Stimulated activated naive CD4-positive, alpha-beta T cell (primary cell): ENCODE data around the gene DDAH2.
A peak's percentile ranks its signal among the peaks of the same experiment; 100 is the strongest.

Experiments used
- DNase-seq, 6 experiments: peaks; one replicate each; lab custom pipeline; 2025; lab: John Stamatoyannopoulos, UW

The DDAH2 gene, protein sequence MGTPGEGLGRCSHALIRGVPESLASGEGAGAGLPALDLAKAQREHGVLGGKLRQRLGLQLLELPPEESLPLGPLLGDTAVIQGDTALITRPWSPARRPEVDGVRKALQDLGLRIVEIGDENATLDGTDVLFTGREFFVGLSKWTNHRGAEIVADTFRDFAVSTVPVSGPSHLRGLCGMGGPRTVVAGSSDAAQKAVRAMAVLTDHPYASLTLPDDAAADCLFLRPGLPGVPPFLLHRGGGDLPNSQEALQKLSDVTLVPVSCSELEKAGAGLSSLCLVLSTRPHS

DNA sequence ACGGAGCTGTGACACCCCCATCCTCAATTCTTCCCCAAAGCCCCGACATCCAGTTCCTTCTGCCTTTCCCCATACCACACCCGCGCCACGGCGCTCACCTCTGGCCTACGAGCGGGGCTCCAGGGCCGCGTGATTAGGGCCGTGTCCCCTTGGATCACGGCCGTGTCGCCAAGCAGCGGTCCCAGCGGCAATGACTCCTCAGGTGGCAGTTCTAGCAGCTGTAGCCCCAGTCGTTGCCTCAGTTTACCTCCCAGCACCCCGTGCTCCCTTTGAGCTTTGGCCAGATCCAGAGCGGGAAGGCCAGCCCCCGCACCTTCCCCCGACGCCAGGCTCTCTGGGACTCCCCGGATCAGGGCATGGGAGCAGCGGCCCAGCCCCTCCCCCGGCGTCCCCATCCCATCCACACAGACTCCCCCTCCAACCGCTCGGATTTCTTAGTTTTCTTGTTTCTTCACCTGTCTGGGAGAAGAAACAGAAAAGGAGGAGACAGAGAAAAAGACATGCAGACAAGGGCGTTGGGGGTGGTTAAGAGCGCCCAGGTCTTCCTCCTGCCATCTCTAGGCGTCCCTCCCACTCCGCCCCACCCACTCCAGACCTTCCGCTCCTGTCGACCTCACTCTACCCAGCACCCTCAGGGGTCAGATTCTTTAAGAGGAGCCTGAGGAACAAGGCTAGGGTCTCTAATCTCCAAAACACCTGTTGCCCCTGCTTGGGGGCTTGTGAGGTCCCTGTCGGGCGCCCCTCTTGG is at the start of gene DDAH2:
Gene DDAH2 (minus strand): TSS at position 533 of the 748 bp plus-strand sequence. CDS start 138 bp downstream, at position 395.
- no peak for DNase-seq

DNA sequence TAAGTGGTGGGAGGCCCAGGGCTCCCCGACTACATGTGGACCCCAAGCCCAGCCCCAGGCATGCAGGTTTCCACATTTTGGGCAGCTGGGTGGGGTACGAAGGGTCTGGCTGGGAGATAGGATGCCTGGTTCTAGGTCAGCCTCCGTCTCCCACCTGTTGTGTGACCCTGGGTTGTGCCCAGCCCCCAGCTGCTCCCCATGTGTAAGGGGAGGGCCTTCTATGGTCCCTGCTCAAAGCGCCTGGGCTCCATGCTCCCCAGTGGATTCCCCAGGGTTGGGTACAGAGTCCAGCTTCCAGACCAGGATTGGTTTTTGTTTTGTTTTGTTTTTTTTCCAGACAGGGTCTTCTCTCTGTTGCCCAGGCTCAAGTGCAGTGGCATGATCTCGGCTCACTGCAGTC is 49.1 kb upstream of the DDAH2 start:
- DNase-seq, result no peak

DNA sequence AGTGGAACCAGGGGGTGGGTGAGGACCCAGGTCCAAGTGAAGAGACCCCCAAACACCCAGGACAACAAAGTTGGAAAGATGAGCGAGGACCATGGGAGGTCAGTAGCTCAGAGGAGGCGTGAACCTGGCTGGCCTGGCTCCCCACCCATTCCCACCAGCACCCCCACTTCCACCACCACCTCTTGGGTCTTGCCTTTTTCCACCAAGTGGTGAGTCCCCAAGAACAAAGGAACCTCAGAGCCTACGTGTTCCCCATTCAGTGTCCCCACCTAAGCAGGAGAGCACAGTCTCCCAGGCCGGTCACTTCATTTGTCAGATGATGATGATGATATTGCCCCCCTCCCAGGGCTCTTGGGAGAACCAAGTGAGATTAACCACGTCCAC is 48.6 kb upstream of the DDAH2 start:
- DNase-seq, result no peak

DNA sequence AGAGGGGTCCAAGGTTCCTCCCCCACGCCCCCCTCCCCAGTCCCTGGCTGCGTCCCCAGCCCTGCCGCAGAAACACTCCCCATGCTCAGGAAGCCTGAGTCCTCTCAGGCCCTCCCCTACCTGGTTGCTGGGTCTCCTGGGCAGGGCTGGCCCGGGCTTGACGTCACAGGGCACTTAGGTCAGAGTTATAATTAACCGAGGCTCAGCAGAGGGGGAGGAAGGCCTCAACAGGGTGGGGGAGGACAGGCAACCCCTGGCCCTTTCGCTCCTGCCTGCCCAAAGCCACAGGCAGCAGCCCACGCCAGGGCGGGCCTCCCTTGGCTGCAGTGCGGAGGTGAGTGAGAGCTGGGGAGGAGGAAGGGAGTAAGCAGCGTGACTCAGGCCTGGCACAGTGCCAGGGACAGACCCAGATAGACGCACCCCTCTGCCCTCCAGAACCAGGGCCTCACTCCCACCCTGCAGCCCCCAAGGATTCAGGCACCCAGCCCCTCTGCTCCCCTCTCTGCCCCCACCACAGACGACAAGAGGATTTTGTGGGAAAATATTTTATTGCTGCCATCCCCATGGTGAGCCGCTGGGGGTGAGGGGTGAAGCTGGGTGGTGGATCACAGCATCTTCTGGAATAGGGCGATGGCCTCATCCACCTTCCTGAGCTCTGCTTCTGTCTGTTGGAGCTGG is 48.0 kb upstream of the DDAH2 start, which contains the start of gene VWA7:
Gene VWA7 (minus strand): TSS at position 340 of the 678 bp plus-strand sequence. CDS start 549 bp downstream, outside the sequence.
- peak in 5 of 6 experiments; percentile 13 to 41 (median 19) for DNase-seq

DNA sequence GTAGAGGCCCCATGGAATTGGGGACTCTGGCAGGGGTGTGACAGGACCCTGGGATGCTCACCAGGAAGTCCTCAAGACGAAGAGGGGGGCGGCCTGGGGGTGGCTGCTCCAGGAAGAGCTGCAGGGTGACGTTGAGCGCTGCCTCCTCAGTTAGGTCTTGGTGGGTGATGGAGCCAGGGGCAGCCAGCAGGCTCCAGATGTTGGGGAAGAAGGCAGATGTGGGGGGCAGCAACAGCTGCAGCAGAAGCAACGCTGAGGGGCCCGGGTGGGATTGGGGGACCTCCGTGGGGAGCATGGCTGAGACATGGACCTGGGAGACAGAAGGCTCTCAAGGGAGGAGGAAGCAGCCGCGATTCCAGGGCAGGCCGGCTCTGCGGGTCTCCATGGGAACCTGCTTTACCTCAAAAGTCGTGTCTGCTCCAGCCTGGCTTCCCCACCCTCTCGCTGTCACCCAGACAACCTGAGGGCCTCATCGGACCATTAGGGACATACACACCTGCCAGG is 47.4 kb upstream of the DDAH2 start:
- no peak for DNase-seq

DNA sequence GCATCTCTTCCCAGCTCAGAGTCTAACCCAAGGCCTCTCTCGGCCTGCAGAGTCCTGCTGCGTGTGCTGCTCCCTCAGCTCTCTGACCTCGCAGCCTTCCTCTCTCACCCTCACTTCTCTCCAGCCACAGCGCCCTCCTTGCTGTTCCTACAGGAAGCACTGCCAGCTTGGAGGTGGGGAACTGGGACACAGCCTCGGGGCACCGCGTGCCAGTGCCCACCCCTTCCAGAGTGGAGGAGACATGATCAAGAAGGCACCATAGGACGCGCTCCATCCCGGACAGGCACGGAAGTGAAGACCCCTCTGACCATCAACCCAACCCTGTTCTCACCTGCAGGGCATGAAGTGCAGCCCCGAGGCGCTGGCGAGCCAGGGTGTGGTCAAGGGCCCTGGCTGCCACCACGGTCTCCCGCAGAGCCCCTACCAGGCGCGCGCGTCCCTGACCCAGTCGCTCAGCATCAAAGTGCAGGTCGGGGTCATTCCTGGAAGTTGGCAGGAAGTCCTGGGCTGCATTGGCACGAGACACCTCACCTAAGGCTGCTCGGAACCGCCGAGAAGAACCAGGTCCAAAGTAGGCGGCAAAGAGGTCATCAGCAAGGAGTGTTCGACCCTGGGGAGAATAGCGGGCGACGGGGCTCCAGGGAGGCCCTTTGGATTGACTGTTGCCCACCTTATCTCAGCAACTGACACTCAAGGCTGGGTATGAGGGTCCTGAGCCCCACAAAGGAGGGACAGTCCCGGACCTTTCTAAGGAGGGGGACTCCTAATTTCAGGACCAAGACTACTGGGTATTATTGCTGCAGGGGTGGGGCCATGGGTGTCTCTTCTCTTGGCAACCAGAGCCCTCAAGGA is 46.8 kb upstream of the DDAH2 start:
- DNase-seq, result no peak

DNA sequence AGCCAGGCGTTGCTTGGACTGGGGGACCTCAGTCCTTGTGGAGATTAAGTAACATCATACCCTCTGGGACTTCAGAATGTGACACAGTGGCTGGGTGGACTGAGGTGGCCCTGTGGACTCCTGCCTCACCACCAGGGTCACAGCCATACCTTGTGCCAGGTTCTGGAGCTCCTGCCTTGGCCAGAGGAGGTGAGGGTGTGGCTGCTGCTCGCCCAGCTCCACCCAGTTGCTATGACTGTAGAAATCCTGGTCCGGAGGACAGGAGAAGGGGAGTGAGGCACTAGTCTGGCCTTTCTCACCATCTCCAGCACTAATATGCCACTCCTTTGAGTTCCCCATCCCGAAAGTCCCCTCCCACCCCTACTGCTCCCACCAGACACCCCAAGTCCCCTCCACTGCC is 46.1 kb upstream of the DDAH2 start:
- DNase-seq, result no peak

DNA sequence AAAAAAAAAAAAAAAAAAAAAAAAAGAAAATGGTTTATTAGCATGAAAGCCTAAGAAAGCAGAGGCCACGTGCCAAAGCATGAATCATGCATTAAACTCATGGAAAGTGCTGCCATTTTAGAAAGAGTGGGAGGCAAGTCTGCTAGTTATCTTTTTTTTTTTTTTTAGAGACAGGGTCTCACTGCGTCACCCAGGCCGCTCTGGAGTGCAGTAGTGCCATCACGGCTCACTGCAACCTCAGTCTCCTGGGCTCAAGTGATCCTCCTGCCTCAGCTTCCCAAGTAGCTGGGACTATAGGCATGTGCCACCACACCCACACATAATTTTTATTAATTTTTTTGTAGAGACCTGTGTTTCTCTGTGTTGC is 42.9 kb upstream of the DDAH2 start:
- peak in 4 of 6 experiments; percentile 5 to 63 (median 22) for DNase-seq

DNA sequence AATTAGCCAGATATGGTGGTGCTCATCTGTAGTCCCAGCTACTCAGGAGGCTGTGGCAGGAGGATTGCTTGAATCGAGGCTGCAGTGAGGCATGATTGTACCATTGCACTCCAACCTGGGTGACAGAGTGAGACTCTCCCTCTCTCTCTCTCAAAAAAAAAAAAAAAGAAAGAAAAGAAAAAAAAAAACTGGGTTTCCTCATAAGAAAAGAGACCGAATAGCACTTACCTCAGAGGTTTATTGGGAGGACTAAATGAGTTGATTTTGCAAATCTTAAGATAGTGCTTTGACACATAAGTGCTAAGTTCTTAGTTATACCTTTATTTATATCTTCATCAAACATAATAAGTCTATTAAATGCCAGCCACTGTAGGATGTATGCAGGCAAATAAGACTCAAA is 41.8 kb upstream of the DDAH2 start:
- DNase-seq, result peak in 1 of 6 experiments; percentile 7

DNA sequence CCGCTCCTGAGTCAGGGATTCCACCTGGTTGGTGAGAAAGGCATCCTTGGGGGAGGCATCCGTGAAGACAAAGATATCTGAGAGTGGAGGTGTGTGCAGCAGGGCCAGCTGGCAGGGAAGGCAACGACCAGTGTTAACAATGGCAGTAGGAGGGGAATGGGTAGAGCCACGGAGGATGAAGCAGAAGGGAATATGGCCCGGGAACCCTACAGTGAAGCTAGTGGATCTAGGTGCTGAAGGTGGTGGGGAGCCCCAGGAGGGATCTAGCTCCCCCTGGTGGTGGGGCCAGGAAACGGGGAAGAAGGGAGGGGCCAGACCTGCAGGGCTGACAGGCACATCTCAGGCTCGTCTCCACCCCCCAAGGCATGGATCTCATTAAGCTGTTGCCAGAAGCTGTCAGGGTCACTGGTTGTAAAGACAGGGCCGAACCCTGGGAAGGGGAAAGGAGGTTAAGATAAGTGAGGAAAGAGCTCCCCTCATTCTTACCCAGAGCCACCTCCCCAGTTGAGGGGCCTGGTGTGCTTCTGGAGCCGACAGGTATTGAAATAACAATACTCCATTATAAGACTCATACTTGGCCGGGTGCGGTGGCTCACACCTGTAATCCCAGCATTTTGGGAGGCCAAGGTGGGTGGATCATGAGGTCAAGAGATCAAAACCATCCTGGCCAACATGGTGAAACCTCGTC is 40.7 kb upstream of the DDAH2 start:
- DNase-seq, result peak; percentile 25 to 74 (median 66)

DNA sequence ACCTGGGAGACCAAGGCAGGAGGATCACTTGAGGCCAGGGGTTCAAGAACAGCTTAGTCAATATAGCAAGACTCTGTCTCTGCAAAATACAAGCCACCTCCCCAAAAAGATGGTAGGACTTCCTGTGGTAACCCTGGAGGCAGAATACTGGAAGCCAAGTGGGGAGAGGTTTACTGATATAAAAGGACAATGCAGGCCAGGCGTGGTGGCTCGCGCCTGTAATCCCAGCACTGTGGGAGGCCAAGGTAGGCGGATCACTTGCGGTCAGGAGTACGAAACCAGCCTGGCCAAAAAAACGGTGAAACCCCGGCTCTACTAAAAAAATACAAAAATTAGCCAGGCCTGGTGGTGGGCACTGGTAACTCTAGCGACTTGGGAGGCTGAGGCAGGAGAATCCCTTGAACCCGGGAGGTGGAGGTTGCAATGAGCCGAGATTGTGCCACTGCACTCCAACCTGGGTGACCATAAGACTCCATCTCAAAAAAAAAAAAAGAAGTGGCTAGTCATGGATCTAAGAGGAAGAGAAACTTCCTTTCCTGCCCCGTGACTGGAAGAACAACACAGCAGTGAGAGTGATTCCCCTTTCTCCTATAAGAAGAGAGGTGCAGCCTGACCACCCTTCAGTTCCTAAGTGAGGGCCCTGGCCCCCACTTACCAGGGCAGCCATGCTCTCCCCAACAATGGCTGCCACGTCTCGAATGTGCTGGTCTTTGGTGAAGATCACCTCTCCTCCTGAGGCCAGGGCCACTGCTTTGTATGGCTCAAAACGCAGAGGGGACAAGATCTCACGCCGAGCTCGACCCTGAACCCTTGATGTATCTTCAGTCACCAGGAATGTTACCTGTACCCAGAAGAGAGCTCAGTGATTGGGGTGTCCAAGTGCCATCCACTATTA is 39.5 kb upstream of the DDAH2 start:
- no peak for DNase-seq

DNA sequence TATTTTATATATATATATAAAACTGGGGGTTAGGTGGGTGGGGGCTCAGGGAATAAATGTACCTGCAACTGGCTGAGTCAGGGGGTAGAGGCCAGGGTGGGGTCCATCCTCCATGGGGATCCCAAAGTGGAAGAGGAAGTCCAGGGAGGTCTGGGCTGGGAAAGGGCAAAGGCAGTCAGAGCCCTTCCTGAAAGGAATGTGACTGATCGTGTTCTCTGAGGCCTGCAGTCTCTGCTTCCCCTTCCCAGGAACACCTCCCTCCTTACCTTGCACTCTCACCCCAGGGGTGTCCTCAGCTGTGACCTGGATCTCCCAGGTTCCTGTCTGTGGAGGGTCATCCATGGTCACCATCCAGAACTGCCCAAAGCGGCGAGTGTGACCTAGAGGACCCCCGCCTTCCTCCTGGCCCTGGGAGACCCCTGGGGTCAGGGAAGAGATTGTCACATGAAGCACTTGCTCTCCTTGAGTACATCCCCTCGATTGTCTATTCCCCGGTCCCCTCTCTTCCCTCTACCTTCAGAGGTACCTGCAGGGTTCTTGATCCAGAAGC is 38.1 kb upstream of the DDAH2 start:
- DNase-seq, result no peak

DNA sequence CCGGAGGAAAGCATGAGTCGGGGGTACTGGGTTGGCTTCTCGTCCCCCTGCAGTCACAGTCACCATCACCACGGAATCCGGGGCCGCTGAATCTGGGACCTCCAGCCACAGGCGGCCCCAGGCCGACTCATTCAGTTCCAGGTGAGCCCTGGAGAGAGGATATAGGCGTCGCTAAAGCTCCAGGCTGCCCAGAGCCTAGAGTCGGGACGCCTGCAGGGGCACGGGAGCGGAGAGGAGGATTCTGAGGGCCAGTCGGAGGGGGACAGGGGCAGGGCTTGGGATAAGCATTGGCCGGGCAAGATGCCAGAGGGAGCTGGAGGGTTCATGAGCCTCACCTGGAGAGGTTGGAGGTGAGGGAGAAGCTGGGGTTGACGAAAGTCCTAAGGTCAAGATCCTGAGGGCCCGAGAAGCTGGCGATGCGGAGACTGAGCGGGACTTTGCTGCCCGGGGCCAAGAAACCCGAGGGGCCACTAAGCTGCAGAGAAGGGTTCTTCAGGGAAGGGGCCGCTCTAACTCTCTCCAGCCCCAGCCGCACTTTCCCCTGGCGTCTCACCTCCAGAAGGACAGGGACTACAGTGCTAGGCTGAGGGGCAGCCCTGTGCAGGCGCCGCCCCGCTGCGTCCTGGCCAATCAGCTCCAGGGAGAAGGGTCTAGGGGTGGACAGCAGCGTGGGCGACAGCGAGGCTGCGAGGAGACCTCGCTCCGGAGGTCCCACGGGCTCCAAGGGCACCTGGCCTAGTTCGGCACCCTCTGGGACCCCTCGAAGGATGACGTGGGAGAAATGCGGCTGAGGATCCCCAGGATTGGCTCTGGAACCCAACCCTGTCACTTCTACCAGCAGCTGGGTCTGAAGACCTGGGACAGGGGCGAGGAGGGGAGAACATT is 37.1 kb upstream of the DDAH2 start:
- DNase-seq, result no peak

DNA sequence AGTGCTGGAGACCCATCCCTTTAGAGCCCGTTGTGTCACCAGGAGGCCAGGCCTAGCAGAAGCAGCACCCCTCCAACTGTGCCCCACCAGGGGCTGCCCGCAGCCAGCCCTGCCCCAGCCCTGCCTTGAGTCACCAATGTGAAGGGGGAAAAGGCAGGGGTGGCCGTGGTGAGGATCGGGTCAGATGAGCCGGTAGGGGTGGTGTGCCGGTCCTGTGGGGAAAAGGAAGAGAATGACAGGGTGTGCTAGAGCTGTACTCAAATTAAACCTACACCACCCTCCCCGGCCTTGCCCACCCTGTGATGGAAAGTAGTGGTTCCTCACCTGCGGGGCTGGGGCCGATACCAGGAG is 36.4 kb upstream of the DDAH2 start:
- DNase-seq, result no peak

DNA sequence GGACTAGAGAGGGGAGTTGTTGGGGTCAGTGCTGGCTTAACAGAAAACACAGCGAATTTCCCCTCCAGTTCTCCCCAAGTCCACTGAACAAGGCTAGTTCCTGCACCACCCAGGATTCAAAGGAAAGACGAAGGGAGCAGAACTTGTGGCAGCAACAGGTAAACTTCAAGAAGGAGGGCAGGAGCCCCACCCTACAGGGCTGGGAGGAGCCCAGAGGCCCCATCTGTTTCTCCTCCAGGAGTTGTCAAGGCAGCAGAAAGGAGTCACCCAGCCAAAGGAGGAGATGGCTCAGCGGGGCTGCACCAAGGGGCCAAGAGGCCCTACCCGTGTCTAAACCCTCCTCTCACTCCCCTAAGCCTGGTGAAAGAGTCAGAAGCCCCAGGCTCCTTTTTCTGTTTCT is 35.1 kb upstream of the DDAH2 start:
- DNase-seq, result no peak

DNA sequence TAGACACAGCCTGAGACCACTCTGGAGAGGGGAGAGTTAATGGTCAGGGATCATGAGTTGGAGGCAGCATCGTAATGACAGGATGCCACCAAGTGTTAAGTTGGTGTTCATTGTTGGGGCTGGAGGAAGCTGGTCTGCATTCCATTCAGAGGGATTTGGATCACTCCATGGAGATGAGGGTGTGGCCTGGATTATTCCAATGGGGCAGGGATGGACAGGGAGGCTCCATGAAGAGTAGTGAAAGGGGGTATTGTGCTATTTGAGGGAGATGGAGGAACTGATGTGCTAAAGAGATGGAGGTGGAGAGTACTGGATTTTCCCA is 34.5 kb upstream of the DDAH2 start:
- DNase-seq, result no peak

DNA sequence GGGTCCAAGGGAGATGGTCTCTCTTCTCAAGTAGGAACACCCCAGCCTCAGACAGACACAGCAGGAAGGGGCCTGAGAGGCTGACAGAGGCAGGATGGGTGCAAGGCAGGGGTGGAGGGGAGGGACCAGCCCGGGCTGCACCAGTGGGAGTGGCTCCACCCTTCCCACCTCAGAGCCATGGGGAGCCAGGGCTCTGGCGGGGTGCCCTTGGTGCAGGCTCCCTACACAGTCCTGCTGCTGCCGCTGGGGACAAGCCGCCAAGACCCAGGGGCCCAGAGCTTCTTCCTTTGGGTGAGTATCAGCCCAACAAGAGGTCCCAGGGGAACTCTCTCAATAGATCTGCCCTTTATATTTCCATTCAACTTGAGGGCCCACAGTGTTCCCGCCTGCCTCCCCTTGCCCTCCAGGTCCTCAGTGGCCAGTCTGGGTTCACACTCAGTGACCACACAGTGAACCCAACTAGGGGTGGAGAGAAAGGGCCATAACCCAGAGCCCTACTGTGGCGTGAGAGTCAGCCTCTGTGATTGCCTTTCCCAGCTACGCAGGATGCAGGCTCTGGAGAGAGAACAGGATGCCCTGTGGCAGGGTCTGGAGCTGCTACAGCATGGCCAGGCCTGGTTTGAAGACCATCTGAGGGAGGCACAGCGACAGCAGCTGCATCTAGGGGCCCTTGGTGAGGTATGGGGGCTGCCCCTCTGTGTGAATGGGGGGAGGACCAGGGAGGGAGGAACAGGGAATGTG is 33.9 kb upstream of the DDAH2 start:
- DNase-seq, result no peak

DNA sequence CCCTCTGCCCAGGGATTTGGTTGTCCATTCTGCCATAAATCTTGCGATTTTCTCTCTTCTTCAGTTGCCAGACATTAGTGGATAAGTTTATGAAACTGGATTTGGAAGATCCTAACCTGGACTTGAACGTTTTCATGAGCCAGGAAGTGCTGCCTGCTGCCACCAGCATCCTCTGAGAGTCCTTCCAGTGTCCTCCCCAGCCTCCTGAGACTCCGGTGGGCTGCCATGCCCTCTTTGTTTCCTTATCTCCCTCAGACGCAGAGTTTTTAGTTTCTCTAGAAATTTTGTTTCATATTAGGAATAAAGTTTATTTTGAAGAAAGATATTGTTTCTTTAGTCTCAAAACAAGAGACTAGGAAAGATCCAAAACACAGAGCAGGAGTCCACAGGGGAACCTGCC is 33.3 kb upstream of the DDAH2 start, which contains the start of gene SAPCD1:
Gene SAPCD1 (plus strand): TSS at position 301 of the 400 bp plus-strand sequence. CDS start 399 bp downstream, outside the sequence.
- no peak for DNase-seq
